Bone marrow (tissue), 2 donors: ENCODE measurements around the gene NIN.
A peak's percentile ranks its signal among the peaks of the same experiment; 100 is the strongest.
"Not testable (repeated sequence)": the region's sequence is repeated elsewhere in the genome, so short reads cannot be mapped to it uniquely, and the experiment has no call there.

Experiments
- DNase-seq, 2 donors: peaks; one replicate each; lab custom pipeline; 2025; lab: John Stamatoyannopoulos, UW

Gene NIN

DNA sequence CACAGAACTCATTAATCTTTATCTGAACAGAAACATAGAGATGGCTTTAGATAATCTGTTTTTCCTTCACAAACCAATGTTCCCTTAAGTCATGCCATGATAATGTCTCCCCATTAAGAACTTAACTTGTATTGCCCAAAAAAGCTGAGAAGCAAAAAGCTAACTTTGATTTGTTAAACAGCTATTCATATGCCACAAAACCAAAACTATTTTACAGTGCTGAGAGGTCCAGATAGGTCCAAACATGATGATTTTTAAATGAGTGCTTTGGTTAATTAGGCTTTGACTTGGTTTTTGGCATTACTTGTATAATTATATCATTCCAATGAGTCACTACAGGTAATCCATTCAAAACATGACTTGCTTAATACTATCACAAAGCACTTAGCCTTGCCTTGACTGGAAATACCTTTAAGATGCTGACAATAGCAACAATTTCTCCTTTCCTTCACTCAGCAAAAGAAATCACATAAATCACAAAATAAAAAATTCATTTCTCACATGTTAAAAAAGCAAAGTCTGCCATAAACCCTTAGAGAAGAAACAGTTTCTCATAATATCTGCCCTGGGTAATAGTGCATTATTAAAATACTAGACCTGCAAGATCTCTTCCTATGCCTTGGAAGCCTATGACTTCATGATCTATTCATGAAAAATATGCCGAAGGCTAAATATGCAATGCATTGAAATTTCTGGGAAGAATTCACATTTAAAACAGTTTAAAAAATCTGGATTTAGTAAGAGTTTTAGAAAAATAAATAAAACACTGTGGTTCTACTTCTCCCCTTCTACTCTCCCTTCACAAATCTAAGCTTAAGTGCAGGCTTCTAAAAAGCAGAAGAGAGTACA is 110.8 kb downstream of the NIN start:
- DNase-seq = no peak

DNA sequence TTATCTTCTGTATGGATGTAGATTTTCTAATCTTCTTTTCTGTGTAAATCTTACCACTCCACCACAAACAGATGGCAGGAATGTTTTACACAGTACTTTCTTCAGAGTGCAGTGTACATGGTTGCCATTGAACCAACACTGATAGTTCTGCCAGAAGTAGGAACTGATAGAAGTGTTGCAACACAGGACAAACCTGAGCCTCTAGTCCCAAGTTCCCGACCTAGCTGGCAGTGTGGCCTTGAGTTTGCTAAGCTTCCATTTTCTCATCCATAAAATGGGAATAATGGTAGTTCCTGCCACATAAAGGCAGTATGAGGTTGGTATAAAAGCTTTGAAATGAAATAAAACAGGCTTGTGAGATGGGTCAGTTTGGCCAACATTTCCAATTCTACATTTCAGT is 112.0 kb downstream of the NIN start:
- no peak for DNase-seq

DNA sequence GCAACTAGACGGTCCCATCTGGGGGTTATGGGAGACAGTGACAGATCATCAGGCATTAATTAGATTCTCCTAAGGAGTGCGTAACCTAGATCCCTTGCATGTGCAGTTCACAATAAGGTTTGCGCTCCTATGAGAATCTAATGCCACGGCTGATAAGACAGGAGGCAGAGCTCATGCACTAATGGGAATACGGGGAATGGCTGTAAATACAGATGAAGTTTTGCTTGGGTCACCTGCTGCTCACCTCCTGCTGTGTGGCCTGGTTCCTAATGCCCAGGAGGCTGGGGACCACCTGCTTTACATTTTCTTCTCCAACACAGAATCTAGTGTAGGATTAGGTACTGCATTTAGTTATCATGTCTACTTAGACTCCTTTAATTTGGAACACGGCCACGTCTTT is 113.2 kb downstream of the NIN start:
- no peak for DNase-seq

DNA sequence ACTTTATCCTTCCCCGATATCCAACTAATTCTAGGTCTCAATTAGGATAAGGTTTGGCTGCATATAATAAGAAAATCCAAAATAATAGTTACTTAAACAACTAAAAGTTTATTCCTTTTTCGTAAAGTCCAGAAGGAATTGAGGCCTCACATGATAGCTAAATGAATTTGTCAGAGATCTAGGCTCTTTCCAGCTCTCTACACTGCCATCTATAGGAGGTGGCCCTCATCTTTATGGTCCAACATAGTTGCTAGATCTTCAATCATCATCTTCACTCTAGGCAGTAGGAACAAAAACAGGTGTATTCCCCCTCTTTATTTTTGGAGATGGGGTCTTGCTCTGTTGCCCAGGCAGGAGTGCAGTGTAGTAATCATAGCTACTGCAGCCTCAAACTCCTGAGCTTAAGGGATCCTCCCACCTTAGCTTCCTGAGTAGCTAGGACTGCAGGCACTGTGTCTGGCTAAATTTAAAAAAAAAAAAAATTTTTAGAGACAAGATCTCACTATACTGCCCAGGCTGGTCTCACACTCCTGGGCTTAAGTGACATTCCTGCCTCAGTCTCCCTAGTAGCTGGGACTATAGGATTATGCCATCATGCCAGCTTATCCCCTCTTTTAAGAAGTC is 116.4 kb downstream of the NIN start:
- DNase-seq = peak in 1 of 2 donors; percentile 36

DNA sequence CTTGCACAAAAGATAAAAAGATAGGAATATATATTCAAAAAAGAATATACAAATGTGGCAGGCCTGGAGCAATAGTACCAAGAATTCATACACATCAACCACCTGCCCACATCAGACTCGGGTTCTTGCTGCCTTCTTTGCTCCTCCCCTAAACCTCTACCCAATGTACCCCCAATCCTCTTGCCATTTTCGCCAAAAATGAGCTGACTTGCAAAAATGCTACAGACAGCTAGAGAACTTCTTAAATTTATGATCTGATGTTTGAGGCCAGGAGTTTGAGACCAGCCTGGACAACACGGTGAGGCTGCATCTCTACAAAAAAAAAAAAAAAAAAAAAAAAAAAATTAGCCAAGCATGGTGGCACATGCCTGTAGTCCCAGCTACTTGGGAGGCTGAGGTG is 119.9 kb downstream of the NIN start:
- DNase-seq = no peak

DNA sequence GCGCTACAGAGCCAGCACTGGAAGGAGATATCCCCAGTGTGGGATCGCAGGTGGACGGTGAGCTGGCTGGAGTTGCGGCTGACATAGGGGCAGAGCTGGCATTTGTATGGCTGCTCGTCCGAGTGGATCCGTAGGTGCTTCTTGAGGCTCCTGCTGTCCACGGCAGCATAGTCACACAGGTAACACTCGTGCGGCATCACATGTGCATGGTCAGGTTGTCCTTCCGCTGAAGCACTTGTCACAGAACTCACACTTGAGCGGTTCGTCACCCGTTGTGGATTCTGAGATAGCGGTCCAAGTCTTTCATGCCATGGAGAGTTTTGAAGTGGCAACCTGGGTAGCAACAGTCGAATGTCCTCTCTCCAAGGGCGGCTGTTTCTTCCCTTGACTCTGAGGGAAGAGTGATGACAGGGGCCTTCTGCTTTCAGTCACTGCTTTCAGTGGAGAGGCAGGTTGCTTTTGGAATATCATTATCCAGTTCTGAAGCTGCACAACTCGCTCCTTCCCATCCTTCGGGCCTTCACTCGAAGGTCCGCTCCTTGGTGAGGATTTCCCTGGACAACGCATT is 125.9 kb downstream of the NIN start:
- no peak for DNase-seq

DNA sequence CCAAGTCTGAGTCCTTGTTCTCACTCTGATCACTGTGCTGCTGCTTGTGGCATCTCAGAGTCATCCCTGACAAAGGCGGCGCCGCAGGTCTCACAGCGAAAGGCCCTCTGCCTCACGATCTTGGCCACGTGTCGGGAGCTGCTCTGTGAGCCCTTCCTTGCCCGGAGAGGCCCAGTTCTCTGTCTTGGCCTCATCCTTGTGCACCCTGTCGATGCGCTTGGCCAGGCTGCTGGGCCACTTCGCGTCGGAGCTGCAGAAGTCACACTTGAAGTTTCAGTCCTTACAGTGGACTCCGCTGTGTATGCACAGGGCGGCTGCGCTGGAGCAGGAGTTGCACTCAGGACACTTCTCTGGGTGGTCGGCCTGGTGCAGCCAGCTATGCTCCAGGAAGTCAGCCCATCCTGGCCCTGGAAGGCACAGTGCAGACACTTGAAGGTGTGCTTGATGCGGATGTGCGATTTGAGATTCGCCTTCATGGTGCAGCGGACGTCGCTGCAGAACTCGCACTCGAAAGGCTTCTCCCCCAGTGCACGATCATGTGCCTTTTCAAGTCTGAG is 126.4 kb downstream of the NIN start:
- no peak for DNase-seq

DNA sequence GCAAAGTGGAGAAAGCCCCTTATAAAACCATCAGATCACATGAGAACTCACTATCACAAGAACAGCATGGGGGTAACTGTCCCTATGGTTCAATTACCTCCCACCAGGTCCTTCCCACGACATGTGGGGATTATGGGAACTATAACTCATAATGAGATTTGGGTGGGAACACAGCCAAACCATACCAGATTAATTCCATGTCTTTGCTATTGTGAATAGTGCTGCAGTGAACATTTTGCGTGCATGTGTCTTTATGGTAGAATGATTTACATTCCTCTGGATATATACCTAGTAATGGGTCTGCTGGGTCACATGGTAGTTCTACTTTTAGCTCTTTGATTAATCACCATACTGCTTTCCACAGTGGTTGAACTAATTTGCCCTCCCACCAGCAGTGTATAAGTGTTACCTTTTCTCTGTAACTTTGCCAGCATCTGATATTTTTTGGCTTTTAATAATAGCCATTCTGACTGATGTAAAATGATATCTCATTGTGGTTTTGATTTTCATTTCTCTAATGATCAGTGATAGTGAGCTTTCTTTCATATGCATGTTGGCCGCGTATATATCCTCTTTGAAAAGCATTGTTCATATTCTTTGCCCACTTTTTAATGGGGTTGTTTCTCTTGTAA is 133.2 kb downstream of the NIN start:
- DNase-seq = no peak

DNA sequence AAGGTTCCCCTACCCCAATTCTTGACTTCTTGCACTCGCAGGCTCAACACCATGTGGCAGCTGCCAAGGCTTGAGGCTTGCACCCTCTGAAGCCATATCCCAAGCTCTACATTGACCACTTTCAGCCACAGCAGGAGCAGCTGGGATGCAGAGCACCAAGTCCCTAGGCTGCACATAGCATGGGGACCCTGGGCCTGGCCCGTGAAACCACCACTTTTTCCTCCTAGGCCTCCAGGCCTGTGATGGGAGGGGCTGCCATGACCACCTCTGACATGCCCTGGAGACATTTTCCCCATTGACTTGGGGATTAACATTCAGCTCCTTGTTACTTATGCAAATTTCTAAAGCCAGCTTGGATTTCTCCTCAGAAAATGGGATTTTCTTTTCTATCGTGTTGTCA is 136.7 kb downstream of the NIN start:
- not testable (repeated sequence) for DNase-seq

DNA sequence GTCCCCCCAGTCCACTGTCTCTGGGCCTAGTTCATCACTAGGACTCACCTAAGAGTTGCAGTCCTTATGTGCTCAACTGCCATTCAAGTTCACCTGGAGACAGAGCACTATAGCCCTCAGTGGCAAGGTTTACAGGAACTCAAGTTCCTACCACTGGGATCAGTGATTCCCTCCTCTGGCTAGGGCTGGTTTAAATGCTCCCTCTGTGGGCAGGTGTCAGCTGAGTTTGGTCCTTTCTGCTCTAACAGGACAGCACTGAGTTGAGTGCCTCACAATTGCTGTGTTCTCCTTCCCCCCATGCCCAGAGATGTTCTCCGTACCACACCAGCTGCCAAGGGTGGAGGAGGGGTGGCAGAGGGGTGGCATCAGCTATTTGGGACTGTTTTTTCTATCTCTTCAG is 142.1 kb downstream of the NIN start:
- no peak for DNase-seq

DNA sequence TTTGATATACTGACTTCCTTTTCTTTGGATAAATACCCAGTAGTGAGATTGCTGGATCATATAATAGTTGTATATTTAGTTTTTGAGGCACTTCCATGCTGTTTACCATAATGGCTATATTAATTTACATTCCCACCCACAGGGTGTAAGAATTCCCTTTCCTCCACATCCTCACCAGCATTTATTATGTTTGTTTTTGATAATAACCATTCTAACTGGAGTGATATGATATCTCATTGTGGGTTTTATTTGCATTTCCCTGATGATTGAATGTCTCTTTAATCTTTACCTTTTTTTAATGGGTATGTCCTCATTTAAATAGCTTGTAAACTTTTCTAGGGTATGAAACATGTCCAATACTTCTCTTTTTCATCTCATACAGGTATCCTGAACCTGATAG is 151.3 kb downstream of the NIN start:
- DNase-seq = no peak

DNA sequence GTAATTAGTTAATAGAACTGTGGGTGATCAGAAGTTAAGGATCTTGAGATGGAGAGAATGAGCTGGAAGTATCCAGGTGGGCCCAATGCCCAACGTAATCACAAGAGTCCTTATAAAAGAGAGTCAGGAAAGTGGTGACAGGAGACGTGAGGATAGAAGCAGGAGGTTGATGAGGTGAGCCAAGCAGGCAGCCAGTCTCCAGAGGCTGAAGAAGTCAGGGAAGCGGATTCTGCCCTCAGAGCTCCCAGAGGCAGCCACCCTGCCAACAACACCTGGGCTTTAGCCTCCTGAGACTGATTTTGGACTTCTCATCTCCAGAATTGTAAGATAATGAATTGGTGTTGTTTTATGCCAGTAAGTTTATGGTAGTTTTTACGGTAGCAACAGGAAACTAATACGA is 152.8 kb downstream of the NIN start:
- DNase-seq = peak in 1 of 2 donors; percentile 15

DNA sequence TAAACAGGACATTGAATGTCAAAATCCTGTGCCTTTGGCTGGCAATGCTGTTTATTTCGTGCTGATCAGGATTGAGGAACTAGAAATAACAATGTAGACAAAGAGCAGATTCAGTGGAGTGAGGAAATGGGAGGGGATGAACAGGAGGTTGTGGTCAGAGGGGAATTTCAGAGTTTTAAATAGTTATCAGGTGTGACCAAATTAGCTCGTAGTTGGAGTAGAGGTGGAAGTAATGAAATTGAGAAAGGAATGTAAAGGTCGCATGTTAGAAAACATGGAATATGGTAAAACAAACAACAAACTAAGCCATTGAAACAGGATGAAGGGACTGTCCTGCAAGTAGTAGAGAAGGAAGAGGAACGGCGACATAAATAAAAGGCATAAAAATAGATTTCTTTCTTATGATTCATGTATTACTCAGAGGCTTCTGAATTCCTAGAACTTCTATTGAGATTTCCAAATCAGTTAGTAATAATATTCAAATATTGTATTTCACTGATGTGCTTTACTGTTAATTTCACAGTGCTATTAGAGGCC is 153.4 kb downstream of the NIN start:
- peak in 1 of 2 donors; percentile 88 for DNase-seq

DNA sequence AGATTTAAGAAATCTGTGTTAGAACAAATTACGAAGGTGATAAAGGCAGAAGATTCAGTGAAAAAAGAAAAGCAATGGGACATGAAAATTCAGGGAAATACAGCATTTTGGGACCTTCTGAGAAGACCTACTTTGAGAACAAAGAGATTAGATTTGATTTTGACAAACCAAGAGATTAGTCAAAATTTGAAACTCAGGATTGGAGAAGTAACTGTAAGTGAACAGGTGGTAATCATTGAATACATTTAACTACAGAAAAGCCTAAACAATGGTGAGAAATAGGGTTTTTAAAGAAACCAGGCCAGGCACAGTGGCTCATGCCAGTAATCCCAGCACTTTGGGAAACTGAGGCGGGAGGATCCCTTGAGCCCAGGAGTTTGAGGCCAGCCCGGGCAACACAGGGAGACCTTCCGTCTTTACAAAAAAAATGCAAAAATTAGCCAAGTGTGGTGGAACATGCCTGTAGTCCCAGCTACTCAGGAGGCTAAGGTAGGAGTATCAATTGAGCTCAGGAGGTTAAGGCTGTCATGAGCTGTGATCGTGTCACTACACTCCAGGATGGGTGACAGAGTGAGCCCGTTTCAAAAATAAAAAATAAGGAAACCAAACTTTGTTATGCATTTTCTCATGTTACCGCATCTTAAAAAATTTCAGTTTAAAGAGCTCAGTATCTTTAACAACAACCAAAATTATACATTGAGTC is 154.0 kb downstream of the NIN start:
- DNase-seq = no peak

DNA sequence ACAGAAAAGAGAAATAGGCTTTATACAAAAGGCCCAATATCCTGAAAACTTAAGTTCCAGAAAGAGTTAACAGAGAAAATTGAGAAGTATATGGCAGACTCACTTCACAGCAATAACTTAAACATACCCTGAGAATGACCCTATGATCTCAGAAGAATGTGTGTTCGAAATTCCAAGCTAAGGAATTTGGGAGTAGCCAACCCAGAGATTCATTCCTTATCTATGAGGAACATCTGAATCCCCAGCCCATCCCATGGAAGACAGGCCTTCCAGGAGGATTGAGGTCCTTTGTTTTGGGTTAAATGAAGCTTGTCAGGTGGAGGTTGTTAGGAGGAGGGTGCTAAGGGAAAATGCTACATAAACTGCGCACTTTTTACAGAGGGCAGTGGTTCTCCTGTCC is 155.4 kb downstream of the NIN start:
- no peak for DNase-seq

DNA sequence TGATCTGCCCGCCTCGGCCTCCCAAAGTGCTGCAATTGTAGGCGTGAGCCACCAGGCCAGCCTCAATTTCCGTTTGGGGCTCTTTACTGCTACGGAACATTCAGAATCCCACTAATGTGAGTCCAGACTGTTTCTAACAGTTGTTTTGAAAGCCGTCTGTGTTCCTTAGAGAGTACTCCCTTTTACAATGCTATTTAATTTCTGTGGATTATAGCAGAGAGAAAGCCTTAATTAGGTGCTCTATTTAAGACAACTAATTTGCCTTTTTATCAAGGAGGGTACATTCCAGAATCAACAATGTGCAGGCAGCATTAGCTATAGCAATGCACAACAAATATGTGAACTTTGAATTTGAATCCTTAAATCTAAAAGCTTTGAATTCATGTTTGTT is 160.1 kb downstream of the NIN start:
- no peak for DNase-seq

DNA sequence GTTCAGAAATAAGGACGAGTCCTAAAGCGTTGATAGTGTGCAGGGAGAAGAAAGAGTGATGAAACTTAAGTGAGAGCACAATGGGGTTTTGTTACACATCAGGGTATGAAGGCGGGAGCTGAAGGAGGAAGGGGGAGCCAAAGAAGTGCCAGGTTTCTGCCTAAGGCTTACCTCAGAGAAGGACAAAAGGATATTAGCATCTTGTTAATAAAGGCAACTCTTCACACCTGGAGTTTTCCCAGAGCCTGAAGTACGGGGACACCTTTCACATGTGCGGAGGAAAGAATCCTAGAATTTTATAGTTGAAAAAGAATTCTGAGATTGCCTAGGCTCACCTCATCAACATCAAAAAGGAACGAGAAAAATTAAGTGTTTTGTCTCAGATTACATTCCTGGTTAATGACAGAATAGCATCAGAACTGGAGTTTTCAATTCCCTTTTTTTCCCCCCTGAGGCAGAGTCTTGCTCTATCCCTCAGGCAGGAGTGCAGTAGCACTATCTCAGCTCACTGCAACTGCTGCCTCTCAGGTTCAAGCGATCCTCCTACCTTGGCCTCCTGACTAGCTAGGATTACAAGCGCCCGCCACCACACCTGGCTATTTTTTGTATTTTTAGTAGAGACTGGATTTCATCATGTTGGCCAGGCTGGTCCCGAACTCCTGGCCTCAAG is 160.6 kb downstream of the NIN start:
- no peak for DNase-seq
